ENCODE data around the gene ABCD3. TPM values are rescaled to one million over a fixed set of nuclear protein-coding genes. Genes with fewer than 3 reads are reported as not detected.

Gene ABCD3
- total RNA-seq, 1 experiment from 2014 or later = 93.4 TPM

GRCh38 chr1:94463765-94464330 lies 45.7 kb downstream of the ABCD3 start:
- Histone ChIP-seq H3K27me3 (replicated peaks; ENCODE audit: control insufficient read depth, insufficient read depth, low read length) (no peaks in the 10 kb centered on the region), H3K4me1 (peaks cover 40% of the 10 kb centered on the region), H3K4me3 (ENCODE audit: low read depth, low read length) (no peak overlapping the region), H3K9me3 (no peaks in the 10 kb centered on the region), H3K36me3 (ENCODE audit: control insufficient read depth, insufficient read depth, low read length) (no peaks in the 10 kb centered on the region)
- CTCF ChIA-PET = interaction anchor here (0.6 to 3.3 kb wide), 19 partner anchors 12 to 438 kb away, joined by 3 to 38 read pairs (median 4); partner anchors contain the start of gene ABCD3
- Mint-ChIP-seq H3K9me3 (ENCODE audit: unreplicated experiment) (no peaks in the 10 kb centered on the region), H3K4me1 (ENCODE audit: low read depth, unreplicated experiment) (peaks cover 29% of the 10 kb centered on the region), H3K36me3 (ENCODE audit: insufficient read depth, unreplicated experiment) (peaks cover 40% of the 10 kb centered on the region), H3K4me3 (ENCODE audit: unreplicated experiment) (peak overlapping the region; percentile 46), H3K27me3 (ENCODE audit: insufficient read depth, unreplicated experiment) (no peaks in the 10 kb centered on the region), H3K27ac (ENCODE audit: unreplicated experiment) (peak overlapping the region; percentile 82)
- DNase-seq = peak; percentile 39 to 56
- TF ChIP-seq CTCF (IDR thresholded peaks at IDR 0.05; ENCODE audit: insufficient read depth in 1 of 2, low read depth in 1 of 2, low read length in 1 of 2, severe bottlenecking in 1 of 2, unreplicated experiment in 1 of 2) = peak; percentile 41 to 49
- no TSS peak for BruUV-seq (replicated peaks)
- intact Hi-C loops (cut with micrococcal nuclease; ENCODE audit: unreplicated experiment) = loop anchor here (1.0 to 5.0 kb wide), 10 partner anchors 45 to 437 kb away; partner anchors contain the start of gene ABCD3
- POLR2A ChIA-PET = interaction anchor here (0.6 to 1.2 kb wide), 5 partner anchors 42 to 226 kb away, joined by 3 to 5 read pairs (median 3); partner anchors contain the start of gene ARHGAP29

GRCh38 chr1:94468708-94469107 lies 50.5 kb downstream of the ABCD3 start:
- Histone ChIP-seq H3K9me3 (no peaks in the 10 kb centered on the region), H3K4me1 (peaks cover 4% of the 10 kb centered on the region; the same call in 1 of the 2 replicates), H3K27me3 (replicated peaks; ENCODE audit: control insufficient read depth, insufficient read depth, low read length) (no peaks in the 10 kb centered on the region), H3K4me3 (ENCODE audit: low read depth, low read length) (no peak overlapping the region), H3K36me3 (ENCODE audit: control insufficient read depth, insufficient read depth, low read length) (no peaks in the 10 kb centered on the region)
- Mint-ChIP-seq H3K27ac (ENCODE audit: unreplicated experiment) (no peak overlapping the region), H3K36me3 (ENCODE audit: insufficient read depth, unreplicated experiment) (peaks cover 49% of the 10 kb centered on the region), H3K27me3 (ENCODE audit: insufficient read depth, unreplicated experiment) (no peaks in the 10 kb centered on the region), H3K9me3 (ENCODE audit: unreplicated experiment) (no peaks in the 10 kb centered on the region), H3K4me3 (ENCODE audit: unreplicated experiment) (no peak overlapping the region), H3K4me1 (ENCODE audit: low read depth, unreplicated experiment) (peaks cover 7% of the 10 kb centered on the region)
- intact Hi-C loops (cut with micrococcal nuclease; ENCODE audit: unreplicated experiment) = no loop called here
- CTCF ChIA-PET = no interaction called here
- no peak for DNase-seq
- BruUV-seq (replicated peaks) = no TSS peak
- no peak for TF ChIP-seq CTCF (IDR thresholded peaks at IDR 0.05; ENCODE audit: insufficient read depth in 1 of 2, low read depth in 1 of 2, low read length in 1 of 2, severe bottlenecking in 1 of 2, unreplicated experiment in 1 of 2)
- POLR2A ChIA-PET = no interaction called here

- H3K27me3 Mint-ChIP-seq (ENCODE audit: insufficient read depth, unreplicated experiment) = no peaks in the 10 kb centered on the region
- Histone ChIP-seq H3K4me1 (no peaks in the 10 kb centered on the region), H3K4me3 (ENCODE audit: low read depth, low read length) (no peak overlapping the region), H3K36me3 (ENCODE audit: control insufficient read depth, insufficient read depth, low read length) (no peaks in the 10 kb centered on the region), H3K9me3 (no peaks in the 10 kb centered on the region), H3K27me3 (replicated peaks; ENCODE audit: control insufficient read depth, insufficient read depth, low read length) (no peaks in the 10 kb centered on the region)
- H3K36me3 Mint-ChIP-seq (ENCODE audit: insufficient read depth, unreplicated experiment) = peaks cover 31% of the 10 kb centered on the region
- DNase-seq = no peak
- no peak for TF ChIP-seq CTCF (IDR thresholded peaks at IDR 0.05; ENCODE audit: insufficient read depth in 1 of 2, low read depth in 1 of 2, low read length in 1 of 2, severe bottlenecking in 1 of 2, unreplicated experiment in 1 of 2)
- no peak overlapping the region for H3K4me3 Mint-ChIP-seq (ENCODE audit: unreplicated experiment)
- BruUV-seq (replicated peaks) = no TSS peak
- H3K27ac Mint-ChIP-seq (ENCODE audit: unreplicated experiment) = no peak overlapping the region
- intact Hi-C loops (cut with micrococcal nuclease; ENCODE audit: unreplicated experiment) = no loop called here
- ChIA-PET CTCF (interaction anchor here (1.1 kb wide), 1 partner anchor 10 kb away, joined by 4 read pairs; no protein-coding TSS in a partner anchor), POLR2A (no interaction called here)
- no peaks in the 10 kb centered on the region for H3K9me3 Mint-ChIP-seq (ENCODE audit: unreplicated experiment)
- peaks cover 9% of the 10 kb centered on the region for H3K4me1 Mint-ChIP-seq (ENCODE audit: low read depth, unreplicated experiment)
Measured at GRCh38 chr1:94471271-94471670, 53.1 kb downstream of the ABCD3 start.

Data from Caco-2 (cell line).